K562 (cell line): ENCODE data around the gene TCHP. TPM values are rescaled to one million over a fixed set of nuclear protein-coding genes. Genes with fewer than 3 reads are reported as not detected.
A peak's percentile ranks its signal among the peaks of the same experiment; 100 is the strongest.

Experiments
- ATAC-seq: fragments of 200-7000 bp; cut with Tn5 transposase; 3 replicates; pipeline ENCODE4 v1.9.1; 2020; ENCODE audit warnings: moderate library complexity
- BruUV-seq: library from RNA; stranded (reverse); fragments of 400-500 nt; replicated peaks from 2 replicates; lab custom pipeline; 2021; lab: Mats Ljungman, UMichigan
- CTCF ChIA-PET: fragments of 300-600 bp; formaldehyde crosslinking; extraction: SDS; loops from one replicate; lab custom pipeline; 2021; ENCODE audit warnings: low intra/inter-chr PET ratio; lab: Yijun Ruan, JAX
- POLR2A ChIA-PET: fragments of 300-600, 350-650 bp; sonication (Branson Sonifier 250); formaldehyde crosslinking; extraction: SDS; loops from one replicate; lab custom pipeline; 2021; ENCODE audit warnings: antibody characterized with exemption, inconsistent platforms; lab: Yijun Ruan, JAX
- DNase-seq, 4 experiments: peaks; one replicate each; pipeline versions ENCODE4 v3.0.0 to v3.0.0-alpha.2; 2011 to 2018; ENCODE audit warnings: low spot score in 3 of 4, mixed read lengths in 3 of 4; ENCODE audit errors: extremely low read depth in 1 of 4
- FAIRE-seq: peaks from 2 replicates; lab custom pipeline; 2011; peaks lifted over from hg19 to GRCh38; lab: Jason Lieb, UNC
- H2AFZ ChIP-seq: 2 replicates; pipeline ENCODE4 v1.6.0; 2011; ENCODE audit warnings: low read depth, low read length, control low read depth, inconsistent platforms
- H3K27ac ChIP-seq: fragments of 200-600 bp; 3 replicates; pipeline ENCODE4 v1.8.0; 2011; ENCODE audit warnings: low read depth, mild to moderate bottlenecking, control low read depth, inconsistent platforms, low read length, moderate library complexity, mixed read lengths; ENCODE audit errors: extremely low read depth
- H3K27me3 ChIP-seq, 2 experiments: fragments of 300-600 bp in 1 of 2; 2 replicates in 1 of 2; 3 replicates in 1 of 2; pipeline versions ENCODE4 v1.6.0 to v1.8.0; 2011; ENCODE audit warnings: inconsistent platforms in 2 of 2, low read length in 2 of 2, mild to moderate bottlenecking in 1 of 2, mixed read lengths in 1 of 2, moderate library complexity in 1 of 2; ENCODE audit not compliant: control insufficient read depth in 2 of 2, insufficient read depth in 2 of 2
- H3K36me3 ChIP-seq: fragments of 300-600 bp; 3 replicates; pipeline ENCODE4 v1.8.0; 2011; ENCODE audit warnings: mild to moderate bottlenecking, low read length, inconsistent platforms; ENCODE audit not compliant: control insufficient read depth, insufficient read depth
- H3K4me1 ChIP-seq, 2 experiments: fragments of 200-600 bp in 1 of 2; replicated peaks in 1 of 2; 2 replicates in 1 of 2; 3 replicates in 1 of 2; pipeline versions ENCODE4 v1.5.1 to v1.8.0; 2011; ENCODE audit warnings: inconsistent platforms in 2 of 2, low read length in 2 of 2, mild to moderate bottlenecking in 1 of 2, mixed read lengths in 1 of 2, moderate library complexity in 1 of 2; ENCODE audit not compliant: control insufficient read depth in 2 of 2, insufficient read depth in 2 of 2
- H3K4me2 ChIP-seq: 2 replicates; pipeline ENCODE4 v1.6.1; 2011; ENCODE audit warnings: low read length, control low read depth, inconsistent platforms, mixed read lengths; ENCODE audit not compliant: insufficient read depth
- H3K4me3 ChIP-seq: fragments of 200-600 bp; sonication (generic), shearing (Covaris generic); 2 replicates; pipeline ENCODE4 v1.5.1; 2016; ENCODE audit warnings: control low read depth, inconsistent platforms
- H3K79me2 ChIP-seq: fragments of 200-600 bp; 3 replicates; pipeline ENCODE4 v1.8.0; 2011; ENCODE audit warnings: low read length, inconsistent platforms; ENCODE audit not compliant: control insufficient read depth, insufficient read depth
- H3K9ac ChIP-seq, 2 experiments: 2 replicates each; pipeline versions ENCODE4 v1.6.0 to v1.6.1; 2011; ENCODE audit warnings: low read depth in 2 of 2, low read length in 2 of 2, control low read depth in 1 of 2, inconsistent platforms in 1 of 2, mild to moderate bottlenecking in 1 of 2, mixed read lengths in 1 of 2; ENCODE audit not compliant: insufficient read depth in 1 of 2
- H3K9me1 ChIP-seq: one replicate; pipeline ENCODE4 v1.6.0; 2011; ENCODE audit warnings: inconsistent platforms, mild to moderate bottlenecking, low read length, moderate library complexity; ENCODE audit not compliant: control insufficient read depth, insufficient read depth
- H3K9me3 ChIP-seq: replicated peaks from 2 replicates; pipeline ENCODE4 v1.5.1; 2011; ENCODE audit warnings: low read depth, low read length, inconsistent platforms; ENCODE audit not compliant: control insufficient read depth, insufficient read depth
- H4K20me1 ChIP-seq: replicated peaks from 2 replicates; pipeline ENCODE4 v1.6.1; 2011; ENCODE audit warnings: low read length, inconsistent platforms, mixed read lengths; ENCODE audit not compliant: control insufficient read depth, insufficient read depth
- RAD21 ChIP-seq, 2 experiments: fragments of 250-450 bp in 1 of 2; fragments of 450-650 bp in 1 of 2; sonication (Bioruptor Pico) in 1 of 2; formaldehyde crosslinking in 1 of 2; IDR thresholded peaks in 1 of 2; conservative IDR thresholded peaks in 1 of 2; 2 replicates each; pipeline versions ENCODE4 v1.4.0 to v1.8.0; 2020 to 2022; ENCODE audit warnings: mild to moderate bottlenecking in 2 of 2, moderate library complexity in 1 of 2
- STAT5A ChIP-seq: IDR thresholded peaks from 2 replicates; pipeline ENCODE4 v1.6.1; 2012; ENCODE audit warnings: low read length, inconsistent platforms, borderline replicate concordance
- WGBS: fragments of 100-300 bp; shearing (Covaris generic); methylation state at CpG from one replicate; pipeline ENCODE4 v1.1.6; 2016; ENCODE audit warnings: low coverage, mixed read lengths; ENCODE audit not compliant: insufficient coverage; ENCODE audit errors: missing lambda C conversion rate; 5-methylcytosine and 5-hydroxymethylcytosine counted together
- in situ Hi-C: fragments of 300-500 bp; cut with MboI; formaldehyde crosslinking; loops from 4 replicates; pipeline ENCODE4 v1.15.0; 2018; ENCODE audit warnings: inconsistent platforms, mixed read lengths
- intact Hi-C: fragments of 100-400 bp; cut with micrococcal nuclease; formaldehyde crosslinking; loops from 2 replicates; pipeline ENCODE4 v1.14.2; 2022
- polyA plus RNA-seq, 8 experiments: library from polyadenylated mRNA; depleted of rRNA in 4 of 8; stranded (reverse) in 5 of 8; unstranded in 3 of 8; fragments of >200 nt; fragmentation: Nextera tagmentation in 2 of 8; fragmentation: Illumina TruSeq in 1 of 8; extraction: Ambion mirVana in 2 of 8; extraction: Trizol in 1 of 8; gene quantifications; 2 replicates each; pipeline versions ENCODE4 v1.2.1 to v1.2.3, GENCODE V29; 2011 to 2014; ENCODE audit warnings: inconsistent platforms in 1 of 8, missing spikeins in 1 of 8
- total RNA-seq, 7 experiments: library from RNA; depleted of rRNA in 6 of 7; stranded (reverse); fragments of >200 nt in 6 of 7; fragmentation: Illumina TruSeq in 2 of 7; extraction: Trizol in 2 of 7; gene quantifications; 2 replicates each; pipeline versions ENCODE4 v1.2.1 to v1.2.3, GENCODE V29; 2011 to 2021; ENCODE audit warnings: low replicate concordance in 1 of 7
- TF ChIP-seq, protein P1 (sequence below), 2 experiments: fragments of 450-650 bp; formaldehyde crosslinking in 1 of 2; IDR thresholded peaks; 2 replicates each; pipeline versions ENCODE4 v1.4.0 to v1.6.1; 2014 to 2020; ENCODE audit warnings: mild to moderate bottlenecking in 2 of 2, borderline replicate concordance in 1 of 2, low read depth in 1 of 2
- TF ChIP-seq, protein P2 (sequence below), 3 experiments: IDR thresholded peaks in 2 of 3; conservative IDR thresholded peaks in 1 of 3; 2 replicates each; pipeline ENCODE4 v1.5.1; 2011 to 2012; ENCODE audit warnings: low read length in 3 of 3, mild to moderate bottlenecking in 3 of 3, control low read depth in 2 of 3, improper control_type of control experiment in 1 of 3, inconsistent platforms in 1 of 3, low read depth in 1 of 3, mixed read lengths in 1 of 3, moderate library complexity in 1 of 3; ENCODE audit not compliant: insufficient read depth in 2 of 3
- TF ChIP-seq, protein P3 (sequence below): fragments of 450-650 bp; formaldehyde crosslinking; IDR thresholded peaks from 2 replicates; pipeline ENCODE4 v1.4.0; 2022; ENCODE audit warnings: mild to moderate bottlenecking, moderate library complexity

TCHP gene
- total and polyA plus RNA-seq, 9 of the 15 experiments (the other 6 are each of a cell fraction or from before 2014, with no cell fraction given): 3.4 to 30.4 (median 19.7) TPM

DNA sequence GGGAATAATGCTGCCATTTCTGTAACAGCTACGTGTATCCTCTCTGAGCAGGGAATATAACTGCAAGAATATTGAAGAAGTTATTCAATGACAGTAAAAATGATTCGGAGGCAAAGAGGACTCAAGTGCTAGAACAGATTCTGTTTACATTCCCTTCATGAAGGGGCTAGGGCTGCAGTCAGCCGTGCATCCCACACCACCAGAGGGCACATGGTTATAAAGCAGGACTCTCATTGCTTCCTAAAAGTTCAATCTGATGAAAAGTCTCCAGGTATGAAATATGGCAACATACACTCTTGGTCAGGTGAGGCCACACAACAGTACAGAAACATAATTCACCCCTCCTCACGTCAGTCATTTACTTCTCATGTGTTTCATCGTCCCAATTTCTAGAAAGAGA, 34.0 kb downstream of the TCHP start:
- H3K36me3 ChIP-seq: peaks cover 67% of the 10 kb centered on the region; the same call in 2 of the 3 replicates
- no peaks in the 10 kb centered on the region for H3K27me3 ChIP-seq
- no peak overlapping the region for H3K4me2 ChIP-seq
- ChIA-PET POLR2A (interaction anchor here (0.6 kb wide), 1 partner anchor 116 kb away, joined by 3 read pairs; no protein-coding TSS in a partner anchor), CTCF (interaction anchor here (0.6 kb wide), 1 partner anchor 122 kb away, joined by 3 read pairs; no protein-coding TSS in a partner anchor)
- H3K79me2 ChIP-seq: no peaks in the 10 kb centered on the region
- H3K9me1 ChIP-seq: no peaks in the 10 kb centered on the region
- FAIRE-seq (no peak), ATAC-seq (peak; percentile 49; the same call in 1 of the 3 replicates), DNase-seq (no peak)
- H3K4me1 ChIP-seq: peaks cover 5 to 7% of the 10 kb centered on the region in 2 experiments; a peak in 4 of 5 replicates
- H3K9me3 ChIP-seq: no peaks in the 10 kb centered on the region
- WGBS: 66% methylated on average over 5 of the region's 5 CpGs
- H4K20me1 ChIP-seq: no peaks in the 10 kb centered on the region
- no peak overlapping the region for H3K27ac ChIP-seq
- intact Hi-C loops (no loop called here), in situ Hi-C loops (no loop called here)
- no peak overlapping the region for H3K9ac ChIP-seq
- no peak overlapping the region for H2AFZ ChIP-seq
- BruUV-seq: no TSS peak
- no peak overlapping the region for H3K4me3 ChIP-seq
- TF ChIP-seq, protein P1, sequence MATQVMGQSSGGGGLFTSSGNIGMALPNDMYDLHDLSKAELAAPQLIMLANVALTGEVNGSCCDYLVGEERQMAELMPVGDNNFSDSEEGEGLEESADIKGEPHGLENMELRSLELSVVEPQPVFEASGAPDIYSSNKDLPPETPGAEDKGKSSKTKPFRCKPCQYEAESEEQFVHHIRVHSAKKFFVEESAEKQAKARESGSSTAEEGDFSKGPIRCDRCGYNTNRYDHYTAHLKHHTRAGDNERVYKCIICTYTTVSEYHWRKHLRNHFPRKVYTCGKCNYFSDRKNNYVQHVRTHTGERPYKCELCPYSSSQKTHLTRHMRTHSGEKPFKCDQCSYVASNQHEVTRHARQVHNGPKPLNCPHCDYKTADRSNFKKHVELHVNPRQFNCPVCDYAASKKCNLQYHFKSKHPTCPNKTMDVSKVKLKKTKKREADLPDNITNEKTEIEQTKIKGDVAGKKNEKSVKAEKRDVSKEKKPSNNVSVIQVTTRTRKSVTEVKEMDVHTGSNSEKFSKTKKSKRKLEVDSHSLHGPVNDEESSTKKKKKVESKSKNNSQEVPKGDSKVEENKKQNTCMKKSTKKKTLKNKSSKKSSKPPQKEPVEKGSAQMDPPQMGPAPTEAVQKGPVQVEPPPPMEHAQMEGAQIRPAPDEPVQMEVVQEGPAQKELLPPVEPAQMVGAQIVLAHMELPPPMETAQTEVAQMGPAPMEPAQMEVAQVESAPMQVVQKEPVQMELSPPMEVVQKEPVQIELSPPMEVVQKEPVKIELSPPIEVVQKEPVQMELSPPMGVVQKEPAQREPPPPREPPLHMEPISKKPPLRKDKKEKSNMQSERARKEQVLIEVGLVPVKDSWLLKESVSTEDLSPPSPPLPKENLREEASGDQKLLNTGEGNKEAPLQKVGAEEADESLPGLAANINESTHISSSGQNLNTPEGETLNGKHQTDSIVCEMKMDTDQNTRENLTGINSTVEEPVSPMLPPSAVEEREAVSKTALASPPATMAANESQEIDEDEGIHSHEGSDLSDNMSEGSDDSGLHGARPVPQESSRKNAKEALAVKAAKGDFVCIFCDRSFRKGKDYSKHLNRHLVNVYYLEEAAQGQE (IDR thresholded peaks at IDR 0.05; ENCODE audit: borderline replicate concordance): peak; percentile 16; the same call in 1 of the 2 replicates
- TF ChIP-seq, protein P1 (CRISPR knock-in tag; IDR thresholded peaks at IDR 0.05; ENCODE audit: low read depth): no peak
- TF ChIP-seq STAT5A: no peak
- TF ChIP-seq, protein P2, sequence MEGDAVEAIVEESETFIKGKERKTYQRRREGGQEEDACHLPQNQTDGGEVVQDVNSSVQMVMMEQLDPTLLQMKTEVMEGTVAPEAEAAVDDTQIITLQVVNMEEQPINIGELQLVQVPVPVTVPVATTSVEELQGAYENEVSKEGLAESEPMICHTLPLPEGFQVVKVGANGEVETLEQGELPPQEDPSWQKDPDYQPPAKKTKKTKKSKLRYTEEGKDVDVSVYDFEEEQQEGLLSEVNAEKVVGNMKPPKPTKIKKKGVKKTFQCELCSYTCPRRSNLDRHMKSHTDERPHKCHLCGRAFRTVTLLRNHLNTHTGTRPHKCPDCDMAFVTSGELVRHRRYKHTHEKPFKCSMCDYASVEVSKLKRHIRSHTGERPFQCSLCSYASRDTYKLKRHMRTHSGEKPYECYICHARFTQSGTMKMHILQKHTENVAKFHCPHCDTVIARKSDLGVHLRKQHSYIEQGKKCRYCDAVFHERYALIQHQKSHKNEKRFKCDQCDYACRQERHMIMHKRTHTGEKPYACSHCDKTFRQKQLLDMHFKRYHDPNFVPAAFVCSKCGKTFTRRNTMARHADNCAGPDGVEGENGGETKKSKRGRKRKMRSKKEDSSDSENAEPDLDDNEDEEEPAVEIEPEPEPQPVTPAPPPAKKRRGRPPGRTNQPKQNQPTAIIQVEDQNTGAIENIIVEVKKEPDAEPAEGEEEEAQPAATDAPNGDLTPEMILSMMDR (IDR thresholded peaks at IDR 0.05 in 2 of 3, conservative IDR thresholded peaks at IDR 0.05 in 1 of 3; ENCODE audit: insufficient read depth in 2 of 3, low read depth in 1 of 3, low read length in 3 of 3): peak; percentile 21 to 44 (median 40)
- TF ChIP-seq, protein P3, sequence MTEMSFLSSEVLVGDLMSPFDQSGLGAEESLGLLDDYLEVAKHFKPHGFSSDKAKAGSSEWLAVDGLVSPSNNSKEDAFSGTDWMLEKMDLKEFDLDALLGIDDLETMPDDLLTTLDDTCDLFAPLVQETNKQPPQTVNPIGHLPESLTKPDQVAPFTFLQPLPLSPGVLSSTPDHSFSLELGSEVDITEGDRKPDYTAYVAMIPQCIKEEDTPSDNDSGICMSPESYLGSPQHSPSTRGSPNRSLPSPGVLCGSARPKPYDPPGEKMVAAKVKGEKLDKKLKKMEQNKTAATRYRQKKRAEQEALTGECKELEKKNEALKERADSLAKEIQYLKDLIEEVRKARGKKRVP: no peak
- peak in 1 of 2 experiments; percentile 45; a peak in 2 of 4 replicates for TF ChIP-seq RAD21 (CRISPR knock-in tag; conservative IDR thresholded peaks at IDR 0.05 in 1 of 2, IDR thresholded peaks at IDR 0.05 in 1 of 2)
